SJSA1 (cell line): ENCODE results near the gene TOMM40. TPM values are rescaled to one million over a fixed set of nuclear protein-coding genes. Genes with fewer than 3 reads are reported as not detected.
A peak's percentile ranks its signal among the peaks of the same experiment; 100 is the strongest.
"Not testable (repeated sequence)": the region's sequence is repeated elsewhere in the genome, so short reads cannot be mapped to it uniquely, and the experiment has no call there.

Source experiments
- DNase-seq, 2 experiments: peaks; one replicate each; pipeline ENCODE4 v3.0.0-alpha.2; 2015 to 2020; ENCODE audit warnings: low spot score in 2 of 2, low read depth in 1 of 2
- H3K27ac ChIP-seq: fragments of 250-450 bp; sonication (Bioruptor Pico); 2 replicates; pipeline ENCODE4 v1.5.1; 2020; ENCODE audit warnings: mild to moderate bottlenecking, moderate library complexity
- H3K27me3 ChIP-seq: fragments of 250-450 bp; sonication (Bioruptor Pico); replicated peaks from 2 replicates; pipeline ENCODE4 v1.5.1; 2020; ENCODE audit warnings: mild to moderate bottlenecking, moderate library complexity
- H3K36me3 ChIP-seq: fragments of 250-450 bp; sonication (Bioruptor Pico); 2 replicates; pipeline ENCODE4 v1.5.1; 2020; ENCODE audit warnings: mild to moderate bottlenecking
- H3K4me1 ChIP-seq: fragments of 250-450 bp; sonication (Bioruptor Pico); replicated peaks from 2 replicates; pipeline ENCODE4 v1.6.1; 2021; ENCODE audit warnings: mild to moderate bottlenecking
- H3K4me3 ChIP-seq: fragments of 250-450 bp; sonication (Bioruptor Pico); 2 replicates; pipeline ENCODE4 v1.5.1; 2020; ENCODE audit warnings: mild to moderate bottlenecking
- H3K9me3 ChIP-seq: fragments of 250-450 bp; sonication (Bioruptor Pico); replicated peaks from 2 replicates; pipeline ENCODE4 v1.5.1; 2020; ENCODE audit warnings: mild to moderate bottlenecking
- total RNA-seq: library from RNA; depleted of rRNA; stranded (reverse); fragments of >200 nt; shearing (Covaris generic); gene quantifications from 2 replicates; pipeline ENCODE4 v1.2.3, GENCODE V29; 2014

TOMM40 gene
- total RNA-seq, 1 experiment from 2014 or later, result 222 TPM

DNA sequence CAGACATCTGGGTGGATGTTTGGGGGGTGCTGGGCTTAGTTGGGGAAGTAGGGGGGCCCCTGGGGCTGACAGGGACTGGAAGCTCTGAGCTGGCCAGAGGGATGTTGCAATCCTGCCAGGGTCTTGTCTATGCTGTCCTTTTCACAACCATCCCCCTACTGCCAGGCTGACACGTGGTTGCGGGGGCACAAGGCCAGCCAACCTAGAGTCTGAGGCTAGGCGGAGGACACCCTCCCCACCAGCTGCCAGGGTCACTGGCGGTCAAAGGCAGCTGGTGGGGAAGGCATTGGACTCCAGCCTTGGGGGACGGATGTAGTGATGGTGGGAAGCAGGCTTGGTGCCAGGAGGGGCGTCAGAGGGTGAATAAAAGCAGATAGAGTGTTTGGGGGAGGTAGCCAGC is 21.8 kb downstream of the TOMM40 start:
- no peak overlapping the region for H3K4me3 ChIP-seq
- peaks cover 13% of the 10 kb centered on the region for H3K4me1 ChIP-seq
- no peak for DNase-seq

DNA sequence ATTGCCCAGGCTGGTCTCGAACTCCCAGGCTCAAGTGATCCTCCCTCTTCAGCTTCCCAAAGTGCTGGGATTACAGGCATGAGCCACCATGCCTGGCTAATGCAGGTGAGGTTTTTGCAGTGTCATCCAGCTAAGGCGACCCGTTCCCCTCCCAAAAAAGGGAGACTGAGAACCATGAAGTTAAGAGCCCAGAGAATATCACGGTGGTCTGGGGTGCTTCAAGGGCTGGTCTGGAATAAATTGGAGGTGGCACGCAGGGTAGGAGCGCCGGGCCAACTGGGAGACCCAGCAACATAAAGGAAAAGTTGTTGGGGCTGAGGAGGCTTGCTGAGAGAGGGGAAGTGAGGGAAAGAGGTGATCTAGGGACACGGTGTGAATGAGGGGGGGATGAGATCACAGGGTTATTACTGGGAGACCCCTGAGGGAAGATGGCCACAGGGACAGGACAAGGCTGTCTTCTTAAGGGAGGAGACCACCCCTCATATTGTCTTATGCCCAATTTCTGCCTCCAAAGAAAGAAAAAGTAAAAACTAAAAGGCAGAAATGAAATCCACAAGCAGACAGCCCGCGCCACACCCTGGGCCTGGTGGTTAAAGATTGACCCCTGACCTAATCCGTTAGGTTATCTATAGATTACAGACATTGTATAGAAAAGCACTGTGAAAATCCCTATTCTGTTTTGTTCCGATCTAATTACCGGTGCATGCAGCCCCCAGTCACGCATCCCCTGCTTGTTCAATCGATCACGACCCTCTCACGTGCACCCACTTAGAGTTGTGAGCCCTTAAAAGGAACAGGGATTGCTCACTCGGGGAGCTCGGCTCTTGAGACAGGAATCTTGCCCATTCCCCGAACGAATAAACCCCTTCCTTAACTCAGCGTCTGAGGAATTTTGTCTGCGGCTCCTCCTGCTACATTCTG is 22.7 kb downstream of the TOMM40 start:
- H3K9me3 ChIP-seq, H3K36me3 ChIP-seq, H3K4me3 ChIP-seq, H3K27me3 ChIP-seq, H3K27ac ChIP-seq, DNase-seq: not testable (repeated sequence)
- peaks cover 13% of the 10 kb centered on the region for H3K4me1 ChIP-seq

More for the DNA sequence above, 21.8 kb downstream of the TOMM40 start:
- Histone ChIP-seq H3K27ac (no peak overlapping the region), H3K36me3 (no peaks in the 10 kb centered on the region), H3K27me3 (no peaks in the 10 kb centered on the region), H3K9me3 (no peaks in the 10 kb centered on the region)

DNA sequence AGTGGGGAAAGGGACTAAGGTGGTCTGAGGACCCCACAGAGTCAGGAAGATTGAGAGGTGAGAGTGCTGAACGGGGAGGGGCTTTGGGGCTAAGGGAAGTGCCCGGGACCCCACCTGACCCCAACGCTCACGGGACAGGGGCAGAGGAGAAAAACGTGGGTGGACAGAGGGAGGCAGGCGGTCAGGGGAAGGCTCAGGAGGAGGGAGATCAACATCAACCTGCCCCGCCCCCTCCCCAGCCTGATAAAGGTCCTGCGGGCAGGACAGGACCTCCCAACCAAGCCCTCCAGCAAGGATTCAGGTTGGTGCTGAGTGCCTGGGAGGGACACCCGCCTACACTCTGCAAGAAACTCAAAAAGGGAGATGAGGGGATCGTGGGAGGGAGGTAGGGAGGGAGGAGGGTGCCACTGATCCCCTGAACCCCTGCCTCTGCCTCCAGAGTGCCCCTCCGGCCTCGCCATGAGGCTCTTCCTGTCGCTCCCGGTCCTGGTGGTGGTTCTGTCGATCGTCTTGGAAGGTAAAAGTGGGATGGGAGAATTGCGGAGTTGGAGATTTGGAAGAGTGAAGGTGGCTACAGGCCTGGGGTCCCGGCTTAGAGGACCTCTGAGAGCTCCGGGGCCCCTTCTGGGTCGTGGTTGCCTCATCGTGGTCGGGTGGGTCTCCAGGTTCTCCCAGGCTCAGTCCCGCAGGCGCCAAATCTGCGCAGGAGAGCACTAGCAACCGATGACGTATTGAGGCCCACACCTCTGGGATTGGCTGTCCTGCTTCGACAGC is 23.6 kb downstream of the TOMM40 start, which contains the start of gene APOC1:
Gene APOC1, plus strand, starts transcription at position 176 of the 774 bp plus-strand sequence. Its CDS starts 284 bp downstream, at position 460.
- peak; percentile 82 to 93 for DNase-seq
- Histone ChIP-seq H3K4me3 (peak within 1 kb of the TSS; percentile 50), H3K4me1 (peaks cover 13% of the 10 kb centered on the region), H3K27ac (peak within 1 kb of the TSS; percentile 67)
- H3K36me3 ChIP-seq, H3K9me3 ChIP-seq, H3K27me3 ChIP-seq: not testable (repeated sequence)

DNA sequence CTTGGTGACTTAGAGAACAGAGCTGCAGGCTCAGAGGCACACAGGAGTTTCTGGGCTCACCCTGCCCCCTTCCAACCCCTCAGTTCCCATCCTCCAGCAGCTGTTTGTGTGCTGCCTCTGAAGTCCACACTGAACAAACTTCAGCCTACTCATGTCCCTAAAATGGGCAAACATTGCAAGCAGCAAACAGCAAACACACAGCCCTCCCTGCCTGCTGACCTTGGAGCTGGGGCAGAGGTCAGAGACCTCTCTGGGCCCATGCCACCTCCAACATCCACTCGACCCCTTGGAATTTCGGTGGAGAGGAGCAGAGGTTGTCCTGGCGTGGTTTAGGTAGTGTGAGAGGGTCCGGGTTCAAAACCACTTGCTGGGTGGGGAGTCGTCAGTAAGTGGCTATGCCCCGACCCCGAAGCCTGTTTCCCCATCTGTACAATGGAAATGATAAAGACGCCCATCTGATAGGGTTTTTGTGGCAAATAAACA is 33.2 kb downstream of the TOMM40 start:
- H3K27me3 ChIP-seq, result no peaks in the 10 kb centered on the region
- H3K36me3 ChIP-seq, result no peaks in the 10 kb centered on the region
- H3K9me3 ChIP-seq, result no peaks in the 10 kb centered on the region
- no peak overlapping the region for H3K27ac ChIP-seq
- H3K4me1 ChIP-seq, result peaks cover 7% of the 10 kb centered on the region
- no peak overlapping the region for H3K4me3 ChIP-seq
- no peak for DNase-seq

DNA sequence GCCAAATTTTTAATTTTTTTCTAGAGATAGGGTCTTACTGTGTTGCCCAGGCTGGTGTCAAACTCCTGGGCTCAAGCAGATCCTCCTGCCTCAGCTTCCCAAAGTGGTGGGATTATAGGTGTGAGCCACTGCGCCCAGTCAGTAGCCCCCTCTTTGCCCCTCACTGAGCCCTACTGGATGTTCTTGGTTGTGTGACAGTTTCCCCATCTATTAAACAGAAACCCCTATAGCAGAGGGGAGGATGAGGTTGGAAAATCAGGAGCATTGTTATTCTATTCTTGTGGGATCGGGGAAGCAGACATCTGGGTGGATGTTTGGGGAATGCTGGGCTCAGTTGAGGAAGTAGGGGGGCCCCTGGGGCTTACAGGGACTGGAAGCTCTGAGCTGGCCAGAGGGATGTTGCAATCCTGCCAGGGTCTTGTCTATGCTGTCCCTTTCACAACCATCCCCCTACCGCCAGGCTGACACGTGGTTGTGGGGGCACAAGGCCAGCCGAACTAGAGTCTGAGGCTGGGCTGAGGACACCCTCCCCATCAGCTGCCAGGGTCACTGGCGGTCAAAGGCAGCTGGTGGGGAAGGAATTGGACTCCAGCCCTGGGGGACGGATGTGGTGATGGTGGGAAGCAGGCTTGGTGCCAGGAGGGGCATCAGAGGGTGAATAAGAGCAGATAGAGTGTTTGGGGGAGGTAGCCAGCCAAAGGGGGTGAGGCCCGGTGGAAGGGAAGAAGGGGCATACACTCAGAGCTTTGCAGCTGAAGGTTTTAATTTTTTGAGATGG is 34.2 kb downstream of the TOMM40 start:
- no peaks in the 10 kb centered on the region for H3K27me3 ChIP-seq
- no peak overlapping the region for H3K4me3 ChIP-seq
- H3K27ac ChIP-seq, result no peak overlapping the region
- H3K9me3 ChIP-seq, result no peaks in the 10 kb centered on the region
- H3K4me1 ChIP-seq, result peaks cover 7% of the 10 kb centered on the region
- H3K36me3 ChIP-seq, result no peaks in the 10 kb centered on the region
- no peak for DNase-seq

DNA sequence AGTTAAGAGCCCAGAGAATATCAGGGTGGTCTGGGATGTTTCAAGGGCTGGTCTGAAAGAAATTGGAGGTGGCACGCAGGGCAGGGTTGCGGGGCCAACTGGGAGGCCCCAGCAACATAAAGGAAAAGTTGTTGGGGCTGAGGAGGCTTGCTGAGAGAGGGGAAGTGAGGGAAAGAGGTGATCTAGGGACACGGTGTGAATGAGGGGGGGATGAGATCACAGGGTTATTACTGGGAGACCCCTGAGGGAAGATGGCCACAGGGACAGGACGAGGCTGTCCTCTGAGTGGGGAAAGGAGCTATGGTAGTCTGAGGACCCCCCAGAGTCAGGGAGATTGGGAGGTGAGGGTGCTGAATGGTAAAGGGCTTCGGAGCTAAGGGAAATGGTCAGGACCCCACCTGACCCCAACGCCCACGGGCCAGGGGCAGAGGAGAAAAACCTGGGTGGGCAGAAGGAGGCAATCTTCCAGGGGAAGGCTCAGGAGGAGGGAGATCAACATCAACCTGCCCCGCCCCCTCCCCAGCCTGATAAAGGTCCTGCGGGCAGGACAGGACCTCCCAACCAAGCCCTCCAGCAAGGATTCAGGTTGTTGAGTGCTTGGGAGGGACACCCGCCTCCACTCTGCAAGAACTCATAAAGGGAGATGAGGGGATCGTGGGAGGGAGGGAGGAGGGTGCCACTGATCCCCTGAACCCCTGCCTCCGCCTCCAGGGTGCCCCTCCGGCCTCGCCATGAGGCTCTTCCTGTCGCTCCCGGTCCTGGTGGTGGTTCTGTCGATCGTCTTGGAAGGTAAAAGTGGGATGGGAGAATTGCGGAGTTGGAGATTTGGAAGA is 35.4 kb downstream of the TOMM40 start:
- H3K27ac ChIP-seq, H3K27me3 ChIP-seq, H3K9me3 ChIP-seq, H3K4me1 ChIP-seq, H3K36me3 ChIP-seq, DNase-seq, H3K4me3 ChIP-seq: not testable (repeated sequence)

DNA sequence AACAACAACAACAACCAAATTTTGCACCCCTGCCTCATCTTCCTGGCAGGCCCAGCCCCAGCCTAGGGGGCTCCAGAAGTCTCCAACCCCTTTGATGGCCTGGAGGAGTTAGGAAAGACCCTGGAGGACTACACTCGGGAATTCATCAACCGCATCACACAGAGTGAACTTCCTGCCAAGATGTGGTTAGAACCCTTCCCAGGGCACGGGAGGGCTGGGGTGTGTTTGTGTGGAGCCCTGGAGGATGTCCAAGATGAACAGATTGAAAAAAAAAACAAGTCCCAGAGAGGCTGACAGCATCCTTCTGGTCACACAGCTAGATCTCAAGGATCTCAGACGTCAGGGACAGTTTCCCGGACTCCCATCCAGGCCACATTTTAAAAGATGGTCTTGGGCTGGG is 36.7 kb downstream of the TOMM40 start:
- H3K27ac ChIP-seq, result no peak overlapping the region
- H3K27me3 ChIP-seq, result no peaks in the 10 kb centered on the region
- no peak for DNase-seq
- H3K9me3 ChIP-seq, result no peaks in the 10 kb centered on the region
- no peaks in the 10 kb centered on the region for H3K36me3 ChIP-seq
- H3K4me3 ChIP-seq, result no peak overlapping the region
- H3K4me1 ChIP-seq, result peaks cover 7% of the 10 kb centered on the region

DNA sequence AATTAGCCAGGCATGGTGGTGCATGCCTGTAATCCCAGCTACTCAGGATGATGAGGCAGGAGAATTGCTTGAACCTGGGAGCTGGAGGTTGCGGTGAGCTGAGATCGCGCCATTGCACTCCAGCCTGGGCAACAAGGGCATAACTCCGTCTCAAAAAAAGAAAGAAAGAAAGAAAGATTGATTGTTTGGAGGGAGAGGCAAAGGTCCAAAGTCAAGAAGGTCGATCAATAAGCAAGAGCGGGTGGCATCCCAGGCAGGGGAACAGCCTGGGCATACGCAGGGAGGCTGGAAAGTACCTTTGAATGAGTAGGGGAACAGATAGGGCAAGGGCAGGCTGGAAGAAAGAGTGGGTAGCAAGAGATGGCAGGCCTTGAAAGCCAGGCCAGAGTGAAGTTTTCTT is 39.0 kb downstream of the TOMM40 start:
- no peak for DNase-seq
- no peak overlapping the region for H3K4me3 ChIP-seq
- no peaks in the 10 kb centered on the region for H3K9me3 ChIP-seq
- no peak overlapping the region for H3K27ac ChIP-seq
- no peaks in the 10 kb centered on the region for H3K36me3 ChIP-seq
- peaks cover 7% of the 10 kb centered on the region for H3K4me1 ChIP-seq
- no peaks in the 10 kb centered on the region for H3K27me3 ChIP-seq

DNA sequence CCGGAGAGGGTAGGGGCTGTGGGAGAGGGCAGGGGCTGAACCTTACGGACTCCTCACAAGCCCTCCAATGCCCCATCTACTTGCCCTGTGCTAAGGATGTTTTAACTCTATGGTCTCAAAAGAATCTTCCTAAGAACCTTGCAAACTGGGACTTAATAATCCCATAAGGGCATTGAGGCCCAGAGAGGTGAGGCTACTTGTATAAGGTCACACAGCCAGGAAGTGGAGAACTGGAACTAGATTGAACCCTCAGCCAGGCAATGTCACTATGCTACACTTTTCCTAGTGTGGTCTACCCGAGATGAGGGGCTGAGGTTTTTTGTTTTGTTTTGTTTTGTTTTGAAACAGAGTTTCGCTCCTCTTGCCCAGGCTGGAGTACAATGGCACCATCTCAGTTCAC is 40.5 kb downstream of the TOMM40 start:
- no peak overlapping the region for H3K4me3 ChIP-seq
- H3K27ac ChIP-seq, result no peak overlapping the region
- no peak for DNase-seq
- peaks cover 7% of the 10 kb centered on the region for H3K4me1 ChIP-seq
- H3K36me3 ChIP-seq, result no peaks in the 10 kb centered on the region
- no peaks in the 10 kb centered on the region for H3K27me3 ChIP-seq
- H3K9me3 ChIP-seq, result no peaks in the 10 kb centered on the region

DNA sequence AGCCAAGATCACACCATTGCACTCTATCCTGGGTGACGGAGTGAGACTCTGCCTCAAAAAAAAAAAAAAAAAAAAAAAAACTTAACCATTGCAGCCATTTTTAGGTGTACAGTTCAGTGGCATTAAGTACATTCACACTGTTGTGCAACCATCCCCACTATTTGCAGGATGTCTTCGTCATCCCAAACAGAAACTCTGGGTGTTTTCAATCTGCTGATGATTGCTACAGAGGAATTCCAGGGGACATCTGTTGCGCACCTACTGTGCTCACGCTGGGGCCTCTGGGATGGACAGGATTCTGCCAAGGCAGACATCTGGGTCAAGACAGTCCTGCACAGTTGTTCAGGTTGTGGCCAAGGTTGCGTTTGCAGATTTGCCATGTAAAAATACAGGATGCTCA is 48.6 kb downstream of the TOMM40 start:
- no peaks in the 10 kb centered on the region for H3K4me1 ChIP-seq
- no peak overlapping the region for H3K4me3 ChIP-seq
- no peaks in the 10 kb centered on the region for H3K27me3 ChIP-seq
- DNase-seq, result no peak
- H3K9me3 ChIP-seq, result no peaks in the 10 kb centered on the region
- H3K36me3 ChIP-seq, result no peaks in the 10 kb centered on the region
- no peak overlapping the region for H3K27ac ChIP-seq

DNA sequence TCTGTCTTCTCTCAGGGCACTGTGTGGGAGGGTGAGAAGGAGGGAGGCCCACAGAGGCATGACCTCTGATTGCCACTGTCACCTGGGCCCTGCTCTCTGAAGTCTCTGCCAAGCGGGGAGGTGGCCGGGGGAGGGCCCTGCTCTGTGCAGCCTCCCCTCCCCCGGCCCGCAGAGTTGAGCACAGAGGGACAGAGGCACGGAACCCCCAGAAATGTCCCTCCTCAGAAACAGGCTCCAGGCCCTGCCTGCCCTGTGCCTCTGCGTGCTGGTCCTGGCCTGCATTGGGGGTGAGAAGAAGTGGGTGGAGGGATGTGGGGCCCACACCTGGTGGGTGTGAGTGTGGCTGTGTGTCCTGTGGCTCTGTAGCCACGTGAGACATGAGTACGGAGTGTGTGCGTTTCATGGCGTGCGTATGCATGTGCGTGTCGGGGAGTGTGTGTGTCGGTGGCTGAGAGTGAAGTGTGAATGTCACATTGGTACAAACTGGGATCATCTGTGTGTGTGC is 51.1 kb downstream of the TOMM40 start, which contains the start of gene APOC4:
Gene APOC4, plus strand, starts transcription at position 171 of the 505 bp plus-strand sequence. Its CDS starts 41 bp downstream, at position 212.
- Histone ChIP-seq H3K27me3 (no peaks in the 10 kb centered on the region), H3K9me3 (no peaks in the 10 kb centered on the region), H3K36me3 (no peaks in the 10 kb centered on the region), H3K27ac (no peak within 1 kb of the TSS), H3K4me3 (no peak within 1 kb of the TSS), H3K4me1 (no peaks in the 10 kb centered on the region)
- DNase-seq, result no peak

DNA sequence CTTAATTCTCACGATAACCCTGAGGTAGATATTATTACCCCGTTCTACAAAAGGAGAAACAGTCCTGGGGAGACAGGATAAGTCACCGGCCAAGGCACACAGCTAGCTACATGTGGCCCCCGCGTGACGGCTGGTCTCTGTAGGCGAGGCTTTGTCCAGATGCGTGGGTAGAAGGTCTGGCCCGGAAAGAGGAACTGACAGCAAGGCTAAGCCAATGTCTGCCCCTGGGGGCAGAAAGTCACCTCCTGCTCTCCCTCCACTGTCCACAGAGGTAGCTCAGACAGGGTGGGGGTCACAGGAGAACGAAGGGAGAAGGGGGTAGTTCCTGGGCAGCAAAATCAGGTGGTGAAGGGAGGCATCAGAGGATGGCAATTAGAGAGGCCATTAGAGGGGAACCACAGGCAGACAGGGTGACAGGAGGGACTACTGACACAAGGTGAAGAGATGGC is 52.8 kb downstream of the TOMM40 start:
- H3K27me3 ChIP-seq, result no peaks in the 10 kb centered on the region
- no peaks in the 10 kb centered on the region for H3K9me3 ChIP-seq
- DNase-seq, result no peak
- no peaks in the 10 kb centered on the region for H3K36me3 ChIP-seq
- no peaks in the 10 kb centered on the region for H3K4me1 ChIP-seq
- no peak overlapping the region for H3K27ac ChIP-seq
- no peak overlapping the region for H3K4me3 ChIP-seq
